Measurements from ENCODE around the gene ADGRL2.

Gene ADGRL2

DNA sequence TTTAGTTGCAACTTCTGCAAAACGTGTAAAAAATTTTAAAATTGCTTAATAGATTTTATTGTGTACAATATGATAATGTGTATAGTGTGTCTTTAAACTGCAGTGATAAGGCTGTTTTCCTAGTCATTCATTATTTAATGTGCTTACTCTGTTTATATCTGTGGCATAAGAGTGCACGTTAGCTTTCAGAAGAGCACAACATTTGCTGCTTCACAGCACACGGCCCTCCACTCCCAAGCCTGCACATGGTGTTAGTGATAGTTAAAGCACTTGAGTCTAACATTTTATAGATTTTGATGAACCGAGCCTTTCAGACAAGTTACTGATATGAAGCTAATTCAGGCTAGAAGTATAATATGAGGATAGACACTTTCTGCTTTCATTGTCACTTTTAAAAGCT is 120.6 kb downstream of the ADGRL2 start:
- no peaks in the 10 kb centered on the region for H4K20me1 ChIP-seq (ENCODE audit: insufficient read depth, low read length)
- H3K4me3 ChIP-seq (ENCODE audit: low read depth in 1 of 2, low read length in 2 of 2): no peak overlapping the region
- no peaks in the 10 kb centered on the region for H3K79me2 ChIP-seq (ENCODE audit: insufficient read depth, low read length)
- H3K27ac ChIP-seq (ENCODE audit: low read length): no peak overlapping the region
- H3K9me3 ChIP-seq (ENCODE audit: insufficient read depth, low read length, severe bottlenecking): no peaks in the 10 kb centered on the region
- H3K9ac ChIP-seq (ENCODE audit: low read depth, low read length): no peak overlapping the region
- ATAC-seq (ENCODE audit: insufficient read depth, low read depth) (no peak), DNase-seq (no peak)
- H3K4me1 ChIP-seq (ENCODE audit: insufficient read depth, low read length): no peaks in the 10 kb centered on the region
- H3K36me3 ChIP-seq (ENCODE audit: insufficient read depth, low read length): no peaks in the 10 kb centered on the region
- H3K4me2 ChIP-seq (ENCODE audit: insufficient read depth, low read length): no peak overlapping the region
- no peaks in the 10 kb centered on the region for H3K27me3 ChIP-seq (ENCODE audit: insufficient read depth, low read length, poor library complexity)
- TF ChIP-seq EZH2 (IDR thresholded peaks at IDR 0.05; ENCODE audit: borderline replicate concordance, low read depth, low read length, severe bottlenecking): no peak
- TF ChIP-seq, protein P1, sequence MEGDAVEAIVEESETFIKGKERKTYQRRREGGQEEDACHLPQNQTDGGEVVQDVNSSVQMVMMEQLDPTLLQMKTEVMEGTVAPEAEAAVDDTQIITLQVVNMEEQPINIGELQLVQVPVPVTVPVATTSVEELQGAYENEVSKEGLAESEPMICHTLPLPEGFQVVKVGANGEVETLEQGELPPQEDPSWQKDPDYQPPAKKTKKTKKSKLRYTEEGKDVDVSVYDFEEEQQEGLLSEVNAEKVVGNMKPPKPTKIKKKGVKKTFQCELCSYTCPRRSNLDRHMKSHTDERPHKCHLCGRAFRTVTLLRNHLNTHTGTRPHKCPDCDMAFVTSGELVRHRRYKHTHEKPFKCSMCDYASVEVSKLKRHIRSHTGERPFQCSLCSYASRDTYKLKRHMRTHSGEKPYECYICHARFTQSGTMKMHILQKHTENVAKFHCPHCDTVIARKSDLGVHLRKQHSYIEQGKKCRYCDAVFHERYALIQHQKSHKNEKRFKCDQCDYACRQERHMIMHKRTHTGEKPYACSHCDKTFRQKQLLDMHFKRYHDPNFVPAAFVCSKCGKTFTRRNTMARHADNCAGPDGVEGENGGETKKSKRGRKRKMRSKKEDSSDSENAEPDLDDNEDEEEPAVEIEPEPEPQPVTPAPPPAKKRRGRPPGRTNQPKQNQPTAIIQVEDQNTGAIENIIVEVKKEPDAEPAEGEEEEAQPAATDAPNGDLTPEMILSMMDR (IDR thresholded peaks at IDR 0.05; ENCODE audit: borderline replicate concordance, extremely low read depth, low read length, poor library complexity, severe bottlenecking): no peak
- no peak overlapping the region for H2AFZ ChIP-seq (ENCODE audit: low read depth, low read length)

DNA sequence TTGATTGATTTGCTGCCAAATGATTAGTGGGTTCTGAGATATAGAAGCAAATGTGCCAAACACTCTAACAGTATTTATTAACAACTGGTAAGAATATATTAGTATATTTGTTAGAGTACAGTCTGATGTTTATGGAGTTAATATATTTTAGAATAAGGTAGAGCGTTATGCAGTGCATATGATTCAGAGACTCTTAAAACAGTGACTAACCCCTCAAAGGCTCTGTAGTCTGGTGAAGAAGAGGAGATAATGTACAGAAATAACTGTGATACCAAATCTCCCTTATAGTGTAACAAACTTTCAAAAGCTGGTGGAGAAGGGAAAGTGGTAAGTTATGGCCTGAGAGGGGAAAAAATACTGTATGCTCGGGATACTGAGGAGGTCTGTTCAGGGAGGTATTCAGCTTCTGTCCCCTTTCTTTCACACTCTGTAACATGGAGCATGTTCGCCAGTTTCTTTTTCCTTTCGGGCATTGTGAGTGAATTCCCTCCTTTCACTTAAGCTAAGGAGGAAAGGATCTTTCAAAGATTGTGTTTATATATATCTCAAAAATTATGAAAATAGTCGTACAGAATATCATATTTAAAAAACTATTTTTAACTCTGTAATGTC is 121.2 kb downstream of the ADGRL2 start:
- Histone ChIP-seq H3K27me3 (ENCODE audit: insufficient read depth, low read length, poor library complexity) (no peaks in the 10 kb centered on the region), H3K9me3 (ENCODE audit: insufficient read depth, low read length, severe bottlenecking) (no peaks in the 10 kb centered on the region), H3K79me2 (ENCODE audit: insufficient read depth, low read length) (no peaks in the 10 kb centered on the region), H3K4me3 (ENCODE audit: low read depth in 1 of 2, low read length in 2 of 2) (no peak overlapping the region), H3K4me2 (ENCODE audit: insufficient read depth, low read length) (no peak overlapping the region), H3K36me3 (ENCODE audit: insufficient read depth, low read length) (no peaks in the 10 kb centered on the region), H3K9ac (ENCODE audit: low read depth, low read length) (no peak overlapping the region), H4K20me1 (ENCODE audit: insufficient read depth, low read length) (no peaks in the 10 kb centered on the region), H3K4me1 (ENCODE audit: insufficient read depth, low read length) (no peaks in the 10 kb centered on the region), H2AFZ (ENCODE audit: low read depth, low read length) (no peak overlapping the region), H3K27ac (ENCODE audit: low read length) (no peak overlapping the region)
- ATAC-seq (ENCODE audit: insufficient read depth, low read depth): no peak
- no peak for DNase-seq
- TF ChIP-seq, protein P1 (IDR thresholded peaks at IDR 0.05; ENCODE audit: borderline replicate concordance, extremely low read depth, low read length, poor library complexity, severe bottlenecking): no peak
- TF ChIP-seq EZH2 (IDR thresholded peaks at IDR 0.05; ENCODE audit: borderline replicate concordance, low read depth, low read length, severe bottlenecking): no peak

DNA sequence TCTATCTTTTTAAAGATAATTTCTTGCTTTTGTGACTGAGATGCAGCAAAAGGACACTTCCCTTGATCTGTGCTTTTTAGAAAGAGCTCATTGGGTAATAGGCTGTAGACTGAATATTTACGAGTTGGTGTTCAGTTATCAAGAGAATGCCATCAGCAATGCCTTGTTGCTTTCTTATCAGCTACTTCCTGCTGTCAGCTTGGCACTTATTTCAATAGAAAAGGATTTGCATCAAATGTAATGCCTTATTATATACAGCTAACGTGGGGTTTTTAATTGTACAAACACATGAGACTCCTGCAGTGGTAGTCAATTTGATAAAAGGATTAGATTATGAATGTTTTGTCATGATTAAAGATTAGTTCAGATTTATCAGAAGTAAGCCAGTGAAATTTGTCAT is 122.2 kb downstream of the ADGRL2 start:
- DNase-seq: no peak
- Histone ChIP-seq H3K9ac (ENCODE audit: low read depth, low read length) (no peak overlapping the region), H4K20me1 (ENCODE audit: insufficient read depth, low read length) (no peaks in the 10 kb centered on the region), H3K4me3 (ENCODE audit: low read depth in 1 of 2, low read length in 2 of 2) (no peak overlapping the region), H3K79me2 (ENCODE audit: insufficient read depth, low read length) (no peaks in the 10 kb centered on the region), H3K27me3 (ENCODE audit: insufficient read depth, low read length, poor library complexity) (no peaks in the 10 kb centered on the region), H2AFZ (ENCODE audit: low read depth, low read length) (no peak overlapping the region), H3K36me3 (ENCODE audit: insufficient read depth, low read length) (no peaks in the 10 kb centered on the region), H3K9me3 (ENCODE audit: insufficient read depth, low read length, severe bottlenecking) (no peaks in the 10 kb centered on the region), H3K27ac (ENCODE audit: low read length) (no peak overlapping the region), H3K4me1 (ENCODE audit: insufficient read depth, low read length) (no peaks in the 10 kb centered on the region), H3K4me2 (ENCODE audit: insufficient read depth, low read length) (no peak overlapping the region)
- ATAC-seq (ENCODE audit: insufficient read depth, low read depth): no peak
- no peak for TF ChIP-seq EZH2 (IDR thresholded peaks at IDR 0.05; ENCODE audit: borderline replicate concordance, low read depth, low read length, severe bottlenecking)
- TF ChIP-seq, protein P1 (IDR thresholded peaks at IDR 0.05; ENCODE audit: borderline replicate concordance, extremely low read depth, low read length, poor library complexity, severe bottlenecking): no peak

Data from DND-41 (cell line).